H9 (cell line): ENCODE data around the gene RASA3. TPM values are rescaled to one million over a fixed set of nuclear protein-coding genes. Genes with fewer than 3 reads are reported as not detected.

ENCODE experiments used
- DNase-seq: peaks from one replicate; pipeline ENCODE4 v3.0.0-alpha.2; 2017
- H2AFZ ChIP-seq: one replicate; pipeline ENCODE4 v1.6.1; 2013; ENCODE audit warnings: mild to moderate bottlenecking, low read length, control low read depth, moderate library complexity
- H2AK5ac ChIP-seq: 2 replicates; pipeline ENCODE4 v1.6.1; 2013; ENCODE audit warnings: low read length, control low read depth, mixed read lengths; ENCODE audit not compliant: insufficient read length
- H2BK120ac ChIP-seq: one replicate; pipeline ENCODE4 v1.6.1; 2013; ENCODE audit warnings: low read depth, mild to moderate bottlenecking, low read length, control low read depth, inconsistent platforms; ENCODE audit not compliant: poor library complexity, severe bottlenecking
- H2BK12ac ChIP-seq: 2 replicates; pipeline ENCODE4 v1.6.1; 2013; ENCODE audit warnings: low read length, control low read depth, mixed read lengths, low read depth; ENCODE audit not compliant: insufficient read length
- H2BK15ac ChIP-seq: 2 replicates; pipeline ENCODE4 v1.6.1; 2013; ENCODE audit warnings: low read depth, low read length, control low read depth
- H2BK20ac ChIP-seq: one replicate; pipeline ENCODE4 v1.6.1; 2013; ENCODE audit warnings: low read depth, mild to moderate bottlenecking, low read length, control low read depth, inconsistent platforms; ENCODE audit not compliant: poor library complexity, severe bottlenecking
- H2BK5ac ChIP-seq: 2 replicates; pipeline ENCODE4 v1.6.1; 2013; ENCODE audit warnings: low read length, control low read depth, mixed read lengths; ENCODE audit not compliant: insufficient read length
- H3K14ac ChIP-seq: 2 replicates; pipeline ENCODE4 v1.6.1; 2013; ENCODE audit warnings: low read length, control low read depth; ENCODE audit not compliant: insufficient read depth
- H3K18ac ChIP-seq: 2 replicates; pipeline ENCODE4 v1.6.1; 2013; ENCODE audit warnings: low read depth, mild to moderate bottlenecking, mixed read lengths, low read length, control low read depth; ENCODE audit not compliant: insufficient read length
- H3K23ac ChIP-seq: 2 replicates; pipeline ENCODE4 v1.6.1; 2013; ENCODE audit warnings: low read length, control low read depth, mixed read lengths, low read depth; ENCODE audit not compliant: insufficient read length
- H3K23me2 ChIP-seq: 2 replicates; pipeline ENCODE4 v1.6.1; 2013; ENCODE audit warnings: low read depth, mild to moderate bottlenecking, mixed read lengths, low read length, control low read depth; ENCODE audit not compliant: insufficient read length, poor library complexity, severe bottlenecking
- H3K27ac ChIP-seq: 2 replicates; pipeline ENCODE4 v1.5.1; 2013; ENCODE audit warnings: low read length, control low read depth, mixed read lengths, low read depth; ENCODE audit not compliant: insufficient read length
- H3K27me3 ChIP-seq: 2 replicates; pipeline ENCODE4 v1.6.1; 2013; ENCODE audit warnings: low read length, control low read depth, inconsistent platforms; ENCODE audit not compliant: insufficient read depth
- H3K4ac ChIP-seq: 2 replicates; pipeline ENCODE4 v1.6.1; 2013; ENCODE audit warnings: low read depth, mild to moderate bottlenecking, control low read depth, inconsistent platforms, low read length, moderate library complexity
- H3K4me1 ChIP-seq: 2 replicates; pipeline ENCODE4 v1.6.1; 2013; ENCODE audit warnings: low read length, control low read depth, inconsistent platforms; ENCODE audit not compliant: insufficient read depth
- H3K4me2 ChIP-seq: 2 replicates; pipeline ENCODE4 v1.6.1; 2013; ENCODE audit warnings: low read length, control low read depth, mixed read lengths; ENCODE audit not compliant: insufficient read length, insufficient read depth
- H3K56ac ChIP-seq: 2 replicates; pipeline ENCODE4 v1.6.1; 2013; ENCODE audit warnings: low read depth, mild to moderate bottlenecking, mixed read lengths, low read length, control low read depth; ENCODE audit not compliant: insufficient read length
- H3K79me1 ChIP-seq: 2 replicates; pipeline ENCODE4 v1.6.1; 2013; ENCODE audit warnings: low read depth, mild to moderate bottlenecking, moderate library complexity, low read length, control low read depth, inconsistent platforms; ENCODE audit not compliant: insufficient read depth, poor library complexity, severe bottlenecking
- H3K79me2 ChIP-seq: 2 replicates; pipeline ENCODE4 v1.6.1; 2013; ENCODE audit warnings: low read length, control low read depth, inconsistent platforms; ENCODE audit not compliant: insufficient read depth
- H3K9ac ChIP-seq: 2 replicates; pipeline ENCODE4 v1.6.1; 2013; ENCODE audit warnings: low read length, control low read depth, mixed read lengths; ENCODE audit not compliant: insufficient read length; ENCODE audit errors: extremely low read depth
- H3K9me3 ChIP-seq: one replicate; pipeline ENCODE4 v1.6.1; 2013; ENCODE audit warnings: low read depth, low read length, inconsistent platforms; ENCODE audit not compliant: control insufficient read depth
- H3T11ph ChIP-seq: one replicate; pipeline ENCODE4 v1.6.1; 2013; ENCODE audit warnings: mild to moderate bottlenecking, low read length, control low read depth, inconsistent platforms
- H4K20me1 ChIP-seq: one replicate; pipeline ENCODE4 v1.6.1; 2013; ENCODE audit not compliant: control insufficient read depth, insufficient read length, insufficient read depth
- H4K5ac ChIP-seq: 2 replicates; pipeline ENCODE4 v1.6.1; 2013; ENCODE audit warnings: low read depth, mild to moderate bottlenecking, mixed read lengths, low read length, control low read depth; ENCODE audit not compliant: insufficient read length
- H4K8ac ChIP-seq: replicated peaks from 2 replicates; pipeline ENCODE4 v1.6.1; 2013; ENCODE audit warnings: low read length, control low read depth, mixed read lengths, low read depth; ENCODE audit not compliant: insufficient read length
- H4K91ac ChIP-seq: 2 replicates; pipeline ENCODE4 v1.6.1; 2013; ENCODE audit warnings: low read depth, mild to moderate bottlenecking, moderate library complexity, mixed read lengths, low read length, control low read depth; ENCODE audit not compliant: insufficient read length
- H3K27ac Mint-ChIP-seq, 3 experiments: 2 replicates in 2 of 3; 3 replicates in 1 of 3; pipeline ENCODE4 v1.8.0; 2020 to 2021; ENCODE audit warnings: mixed read lengths in 3 of 3, mild to moderate bottlenecking in 1 of 3, moderate library complexity in 1 of 3
- H3K27me3 Mint-ChIP-seq: 2 replicates; pipeline ENCODE4 v1.8.0; 2021; ENCODE audit warnings: low read depth, mild to moderate bottlenecking, moderate library complexity, mixed read lengths
- H3K36me3 Mint-ChIP-seq, 3 experiments: 2 replicates in 2 of 3; 3 replicates in 1 of 3; pipeline ENCODE4 v1.8.0; 2020 to 2021; ENCODE audit warnings: low read depth in 3 of 3, mixed read lengths in 3 of 3; ENCODE audit not compliant: insufficient read depth in 1 of 3
- H3K4me1 Mint-ChIP-seq, 2 experiments: 2 replicates each; pipeline ENCODE4 v1.8.0; 2020; ENCODE audit warnings: mixed read lengths in 2 of 2
- H3K4me3 Mint-ChIP-seq, 2 experiments: 2 replicates in 1 of 2; 3 replicates in 1 of 2; pipeline ENCODE4 v1.8.0; 2020 to 2021; ENCODE audit warnings: mild to moderate bottlenecking in 2 of 2, mixed read lengths in 2 of 2, moderate library complexity in 1 of 2
- H3K9me3 Mint-ChIP-seq, 2 experiments: 2 replicates in 1 of 2; 3 replicates in 1 of 2; pipeline ENCODE4 v1.8.0; 2020; ENCODE audit warnings: mild to moderate bottlenecking in 2 of 2, mixed read lengths in 2 of 2, moderate library complexity in 1 of 2
- CTCF ChIP-seq: fragments of 200-600 bp; sonication (generic); conservative IDR thresholded peaks from 3 replicates; pipeline ENCODE4 v1.8.0; 2021; ENCODE audit warnings: antibody characterized with exemption, mild to moderate bottlenecking
- WGBS: extraction: QIAGEN DNeasy Blood & Tissue Kit; methylation state at CpG from one replicate; pipeline ENCODE4 v1.1.7; 2013; ENCODE audit warnings: missing lambda C conversion rate, low lambda C conversion rate, mixed read lengths; ENCODE audit not compliant: insufficient read length; ENCODE audit errors: extremely low coverage; 5-methylcytosine and 5-hydroxymethylcytosine counted together
- total RNA-seq: library from RNA; stranded (reverse); gene quantifications from 2 replicates; pipeline ENCODE4 v1.2.1, GENCODE V29; 2021

RASA3 gene
- total RNA-seq, 1 experiment from 2014 or later = 12.3 TPM

GRCh38 chr13:114044486-114044885 is 87.9 kb downstream of the RASA3 start:
- no CpG with 5 or more reads among the region's 17 CpGs for WGBS

More at GRCh38 chr13:114044486-114044885, 87.9 kb downstream of the RASA3 start:
- Histone ChIP-seq H2BK20ac (no peak overlapping the region), H3K23me2 (no peaks in the 10 kb centered on the region), H3K79me2 (peaks cover 4% of the 10 kb centered on the region; the same call in 1 of the 2 replicates), H4K20me1 (no peaks in the 10 kb centered on the region), H3K4ac (no peak overlapping the region), H2AFZ (no peak overlapping the region), H3K79me1 (no peaks in the 10 kb centered on the region), H3K9me3 (no peaks in the 10 kb centered on the region), H4K91ac (no peak overlapping the region), H3K4me1 (no peaks in the 10 kb centered on the region), H3K56ac (no peak overlapping the region), H4K5ac (no peak overlapping the region), H2BK15ac (no peak overlapping the region), H3K4me2 (no peak overlapping the region), H3T11ph (no peak overlapping the region), H3K9ac (no peak overlapping the region), H4K8ac (no peak overlapping the region), H2BK12ac (no peak overlapping the region), H3K27me3 (no peaks in the 10 kb centered on the region), H3K18ac (no peak overlapping the region), H3K27ac (no peak overlapping the region), H3K14ac (no peak overlapping the region), H2AK5ac (no peak overlapping the region), H3K23ac (no peak overlapping the region), H2BK120ac (no peak overlapping the region), H2BK5ac (no peak overlapping the region)
- no peaks in the 10 kb centered on the region; a peak in 1 of 5 replicates for H3K9me3 Mint-ChIP-seq
- peak overlapping the region in 1 of 3 experiments; percentile 37; a peak in 2 of 7 replicates for H3K27ac Mint-ChIP-seq
- H3K36me3 Mint-ChIP-seq = peaks cover 0 to 4% (median 0%) of the 10 kb centered on the region in 3 experiments; a peak in 2 of 7 replicates
- H3K4me3 Mint-ChIP-seq = no peak overlapping the region
- no peaks in the 10 kb centered on the region for H3K27me3 Mint-ChIP-seq
- TF ChIP-seq CTCF = no peak
- peaks cover 8 to 28% of the 10 kb centered on the region in 2 experiments for H3K4me1 Mint-ChIP-seq
- no peak for DNase-seq
